HEK293T (cell line): ENCODE results near the gene CFAP54.

ENCODE experiments used
- CTCF ChIA-PET: fragments of 350-600 bp; formaldehyde crosslinking; extraction: SDS; loops from one replicate; lab custom pipeline; 2021; ENCODE audit warnings: antibody characterized with exemption, inconsistent platforms; lab: Yijun Ruan, JAX
- POLR2A ChIA-PET: fragments of 350-600 bp; formaldehyde crosslinking; extraction: SDS; loops from one replicate; lab custom pipeline; 2020; ENCODE audit warnings: antibody characterized with exemption, inconsistent platforms; lab: Yijun Ruan, JAX
- DNase-seq: peaks from one replicate; pipeline ENCODE4 v3.0.0; 2012; ENCODE audit warnings: mixed read lengths; ENCODE audit errors: extremely low spot score
- ARNT ChIP-seq: fragments of 450-650 bp; IDR thresholded peaks from 2 replicates; pipeline ENCODE4 v1.6.1; 2017; ENCODE audit warnings: mild to moderate bottlenecking
- BHLHE40 ChIP-seq: fragments of 450-650 bp; IDR thresholded peaks from 2 replicates; pipeline ENCODE4 v1.6.1; 2016; ENCODE audit warnings: mild to moderate bottlenecking, moderate library complexity, borderline replicate concordance
- CTBP1 ChIP-seq: fragments of 450-650 bp; IDR thresholded peaks from 2 replicates; pipeline ENCODE4 v1.6.1; 2016; ENCODE audit warnings: borderline replicate concordance
- ELF4 ChIP-seq: fragments of 450-650 bp; IDR thresholded peaks from 2 replicates; pipeline ENCODE4 v1.6.1; 2017; ENCODE audit warnings: antibody characterized with exemption
- FOXA1 ChIP-seq: fragments of 450-650 bp; IDR thresholded peaks from 2 replicates; pipeline ENCODE4 v1.6.1; 2016; ENCODE audit warnings: mild to moderate bottlenecking
- FOXK2 ChIP-seq: fragments of 450-650 bp; IDR thresholded peaks from 2 replicates; pipeline ENCODE4 v1.6.1; 2016; ENCODE audit warnings: mild to moderate bottlenecking
- FOXM1 ChIP-seq: fragments of 450-650 bp; IDR thresholded peaks from 2 replicates; pipeline ENCODE4 v1.6.1; 2017; ENCODE audit warnings: mild to moderate bottlenecking, borderline replicate concordance
- HDGF ChIP-seq: fragments of 450-650 bp; IDR thresholded peaks from 2 replicates; pipeline ENCODE4 v1.6.1; 2017; ENCODE audit warnings: antibody characterized with exemption, borderline replicate concordance
- L3MBTL2 ChIP-seq: fragments of 450-650 bp; conservative IDR thresholded peaks from 2 replicates; pipeline ENCODE4 v1.6.1; 2016; ENCODE audit warnings: mild to moderate bottlenecking
- LEF1 ChIP-seq: fragments of 450-650 bp; IDR thresholded peaks from 2 replicates; pipeline ENCODE4 v1.6.1; 2017; ENCODE audit warnings: mild to moderate bottlenecking, borderline replicate concordance
- NFRKB ChIP-seq: fragments of 450-650 bp; IDR thresholded peaks from 2 replicates; pipeline ENCODE4 v1.6.1; 2016; ENCODE audit warnings: mild to moderate bottlenecking, moderate library complexity
- SP1 ChIP-seq: fragments of 450-650 bp; IDR thresholded peaks from 2 replicates; pipeline ENCODE4 v1.6.1; 2017
- SUZ12 ChIP-seq: fragments of 450-650 bp; IDR thresholded peaks from 2 replicates; pipeline ENCODE4 v1.6.1; 2016; ENCODE audit warnings: mild to moderate bottlenecking
- TARDBP ChIP-seq: fragments of 450-650 bp; IDR thresholded peaks from 2 replicates; pipeline ENCODE4 v1.6.1; 2016
- ZNF384 ChIP-seq: fragments of 450-650 bp; IDR thresholded peaks from 2 replicates; pipeline ENCODE4 v1.6.1; 2016
- TF ChIP-seq, protein P1 (sequence below): fragments of 450-650 bp; IDR thresholded peaks from 2 replicates; pipeline ENCODE4 v1.6.1; 2016

Gene CFAP54

DNA sequence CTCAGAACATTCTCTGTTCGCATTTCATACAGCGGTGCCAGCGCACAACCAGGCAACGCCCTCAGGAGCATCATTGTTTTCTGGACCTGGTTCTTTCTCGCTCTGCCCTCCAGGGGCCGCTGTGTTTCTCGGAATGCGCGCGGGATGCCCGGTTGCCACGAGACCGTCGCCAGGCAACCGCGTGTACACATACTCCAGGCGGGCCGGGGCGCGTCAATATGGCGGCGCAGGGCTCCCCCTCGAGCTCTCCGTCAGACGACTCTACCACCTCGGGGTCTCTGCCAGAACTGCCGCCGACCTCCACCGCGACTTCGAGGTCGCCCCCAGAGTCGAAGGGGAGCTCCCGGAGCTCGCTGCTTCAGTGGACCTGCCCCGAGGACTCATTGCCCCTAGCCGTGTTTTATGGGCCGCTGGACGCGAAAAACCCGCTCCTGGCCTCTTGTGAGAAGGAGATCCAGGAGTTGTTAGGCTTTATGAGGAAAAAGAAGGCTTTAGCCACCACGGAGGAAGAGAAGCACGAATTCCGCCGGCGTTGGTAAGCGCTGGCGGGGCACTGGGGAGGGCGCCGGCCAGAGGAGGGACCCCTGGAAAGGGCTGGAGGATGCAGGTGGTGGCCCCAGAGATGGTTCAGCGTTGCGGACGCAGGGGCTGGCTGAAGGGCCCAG is at the start of gene CFAP54:
Gene CFAP54, plus strand, starts transcription at position 186 of the 665 bp plus-strand sequence. Its CDS starts 33 bp downstream, at position 219.
- ChIA-PET POLR2A (no interaction called here), CTCF (interaction anchor here (0.7 to 1.2 kb wide), 3 partner anchors 11 to 33 kb away, joined by 3 to 4 read pairs (median 4); no protein-coding TSS in a partner anchor)
- TF ChIP-seq HDGF = no peak
- peak; percentile 50 for TF ChIP-seq L3MBTL2
- TF ChIP-seq CTBP1 = peak; percentile 72; the same call in 1 of the 2 replicates
- DNase-seq = peak; percentile 93

GRCh38 chr12:96441816-96442215 is 47.6 kb upstream of the CFAP54 start:
- ChIA-PET CTCF (no interaction called here), POLR2A (no interaction called here)
- TF ChIP-seq TARDBP = no peak
- TF ChIP-seq ARNT = no peak
- TF ChIP-seq SUZ12 = no peak
- TF ChIP-seq BHLHE40 = no peak
- no peak for TF ChIP-seq FOXA1
- TF ChIP-seq HDGF = no peak
- TF ChIP-seq NFRKB = no peak
- no peak for TF ChIP-seq ELF4
- no peak for TF ChIP-seq FOXK2
- TF ChIP-seq CTBP1 = no peak
- TF ChIP-seq LEF1 = no peak
- no peak for TF ChIP-seq ZNF384
- no peak for DNase-seq

DNA sequence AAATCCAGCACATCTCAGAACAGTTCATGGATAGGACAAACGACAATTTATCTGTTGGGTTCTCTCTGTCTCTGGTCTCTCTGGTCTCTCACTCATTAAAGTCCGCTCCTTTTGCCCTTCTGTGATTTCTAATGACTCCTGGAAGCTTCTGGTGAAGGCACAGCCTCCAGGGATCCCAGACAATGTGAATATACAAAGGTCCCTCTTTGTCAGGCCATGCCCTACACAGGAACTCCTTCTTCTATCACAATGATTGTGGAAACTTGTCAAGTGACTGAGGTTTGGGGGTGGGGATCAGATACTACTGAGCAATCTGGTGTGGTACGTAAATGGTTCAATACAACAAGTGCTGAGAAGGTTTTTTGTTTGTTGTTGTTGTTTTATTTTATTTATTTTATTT is 46.5 kb upstream of the CFAP54 start:
- ChIA-PET CTCF (no interaction called here), POLR2A (no interaction called here)
- TF ChIP-seq ARNT (no peak), NFRKB (no peak), FOXM1 (no peak), SP1 (no peak), BHLHE40 (no peak), FOXK2 (no peak), HDGF (no peak), CTBP1 (no peak), SUZ12 (no peak), ELF4 (no peak), L3MBTL2 (no peak), FOXA1 (no peak), TARDBP (no peak), ZNF384 (no peak), LEF1 (no peak)
- TF ChIP-seq, protein P1, sequence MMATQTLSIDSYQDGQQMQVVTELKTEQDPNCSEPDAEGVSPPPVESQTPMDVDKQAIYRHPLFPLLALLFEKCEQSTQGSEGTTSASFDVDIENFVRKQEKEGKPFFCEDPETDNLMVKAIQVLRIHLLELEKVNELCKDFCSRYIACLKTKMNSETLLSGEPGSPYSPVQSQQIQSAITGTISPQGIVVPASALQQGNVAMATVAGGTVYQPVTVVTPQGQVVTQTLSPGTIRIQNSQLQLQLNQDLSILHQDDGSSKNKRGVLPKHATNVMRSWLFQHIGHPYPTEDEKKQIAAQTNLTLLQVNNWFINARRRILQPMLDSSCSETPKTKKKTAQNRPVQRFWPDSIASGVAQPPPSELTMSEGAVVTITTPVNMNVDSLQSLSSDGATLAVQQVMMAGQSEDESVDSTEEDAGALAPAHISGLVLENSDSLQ = no peak
- no peak for DNase-seq

- CTCF ChIA-PET = no interaction called here
- TF ChIP-seq NFRKB = no peak
- no peak for TF ChIP-seq FOXA1
- TF ChIP-seq ARNT = no peak
- TF ChIP-seq, protein P1 = no peak
- no peak for TF ChIP-seq FOXM1
- TF ChIP-seq L3MBTL2 = no peak
- no peak for TF ChIP-seq BHLHE40
- TF ChIP-seq HDGF = no peak
- no peak for TF ChIP-seq CTBP1
- no peak for TF ChIP-seq ELF4
- TF ChIP-seq FOXK2 = no peak
- no peak for TF ChIP-seq SP1
- TF ChIP-seq TARDBP = no peak
- no peak for TF ChIP-seq SUZ12
- no peak for TF ChIP-seq ZNF384
- no peak for TF ChIP-seq LEF1
- DNase-seq = no peak
- POLR2A ChIA-PET = no interaction called here
Observed at GRCh38 chr12:96444399-96444798, 45.0 kb upstream of the CFAP54 start.

DNA sequence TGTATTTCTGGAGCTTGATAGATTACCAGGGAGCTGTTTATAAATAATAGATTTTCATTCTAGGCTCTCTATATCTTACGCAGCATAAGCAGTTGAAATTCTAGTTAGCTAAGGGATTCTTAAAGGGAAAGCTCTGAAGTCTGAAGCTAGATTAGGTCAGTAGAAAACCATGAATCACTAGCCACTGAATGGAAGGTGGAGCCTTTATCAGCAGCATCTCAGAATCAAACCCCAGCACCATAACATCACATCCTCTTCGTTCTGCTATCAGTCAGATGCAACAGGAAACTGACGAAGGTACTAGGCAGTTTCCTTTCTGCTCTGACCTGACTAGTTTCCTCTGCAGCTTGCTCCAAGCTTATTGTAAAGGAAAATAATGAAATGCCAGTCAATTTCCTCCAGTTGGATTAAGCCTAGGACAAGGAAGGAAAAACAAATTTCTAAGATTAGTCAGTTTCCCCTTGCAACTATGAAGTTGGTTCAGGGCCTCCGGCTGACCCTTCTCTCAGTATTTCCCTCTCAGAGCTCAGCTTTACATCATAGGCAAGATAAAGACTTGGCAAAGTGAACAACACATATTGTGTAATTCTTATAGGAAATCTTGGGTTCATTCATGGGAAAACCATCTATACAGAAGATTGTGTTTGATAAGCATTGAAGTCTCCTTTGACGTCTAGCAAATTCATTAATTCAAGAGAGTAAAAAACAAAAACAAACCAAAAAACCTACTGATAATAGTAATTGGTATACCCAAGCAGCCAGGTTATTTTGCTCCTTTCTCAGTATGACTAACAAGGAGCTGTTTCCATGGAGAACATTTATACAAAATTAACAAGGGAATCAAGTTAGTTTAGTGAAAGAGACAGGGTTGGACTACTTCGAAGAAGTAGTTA is 43.4 kb upstream of the CFAP54 start:
- POLR2A ChIA-PET = no interaction called here
- CTCF ChIA-PET = interaction anchor here (0.6 kb wide), 1 partner anchor 1155 kb away, joined by 3 read pairs; no protein-coding TSS in a partner anchor
- no peak for TF ChIP-seq ARNT
- TF ChIP-seq, protein P1 = no peak
- TF ChIP-seq NFRKB = no peak
- TF ChIP-seq FOXK2 = no peak
- TF ChIP-seq ELF4 = no peak
- no peak for TF ChIP-seq HDGF
- no peak for TF ChIP-seq L3MBTL2
- TF ChIP-seq LEF1 = no peak
- no peak for TF ChIP-seq ZNF384
- TF ChIP-seq SP1 = no peak
- no peak for TF ChIP-seq BHLHE40
- no peak for TF ChIP-seq FOXA1
- TF ChIP-seq CTBP1 = no peak
- no peak for TF ChIP-seq TARDBP
- no peak for TF ChIP-seq SUZ12
- DNase-seq = no peak
